Astrocyte of the hippocampus (primary cell): ENCODE results near the gene CEBPZ.
"Not testable (repeated sequence)": the region's sequence is repeated elsewhere in the genome, so short reads cannot be mapped to it uniquely, and the experiment has no call there.

Experiments
- DNase-seq: peaks from one replicate; pipeline ENCODE4 v3.0.0; 2011; ENCODE audit warnings: low read depth, low spot score

The CEBPZ gene

GRCh38 chr2:37224063-37224462 is 7.3 kb downstream of the CEBPZ start:
- no peak for DNase-seq

- DNase-seq, result no peak
Measured at GRCh38 chr2:37223131-37223530, 8.3 kb downstream of the CEBPZ start.

- DNase-seq, result no peak
Measured at GRCh38 chr2:37219046-37219445, 12.3 kb downstream of the CEBPZ start.

GRCh38 chr2:37215250-37215649 is 16.1 kb downstream of the CEBPZ start:
- no peak for DNase-seq

GRCh38 chr2:37211939-37212338 is 19.5 kb downstream of the CEBPZ start:
- DNase-seq, result no peak

GRCh38 chr2:37211212-37211611 is 20.2 kb downstream of the CEBPZ start:
- no peak for DNase-seq

GRCh38 chr2:37206760-37207159 is 24.6 kb downstream of the CEBPZ start:
- DNase-seq, result not testable (repeated sequence)

GRCh38 chr2:37205689-37206341 is 25.6 kb downstream of the CEBPZ start:
- DNase-seq, result no peak

GRCh38 chr2:37205071-37205661 is 26.2 kb downstream of the CEBPZ start:
- DNase-seq, result not testable (repeated sequence)

- DNase-seq, result no peak
Measured at GRCh38 chr2:37203708-37204107, 27.7 kb downstream of the CEBPZ start.

GRCh38 chr2:37201766-37202165 is 29.6 kb downstream of the CEBPZ start:
- DNase-seq, result peak; percentile 50

GRCh38 chr2:37201208-37201607 is 30.2 kb downstream of the CEBPZ start:
- no peak for DNase-seq

- no peak for DNase-seq
Measured at GRCh38 chr2:37198681-37199065, 32.7 kb downstream of the CEBPZ start.

- peak; percentile 91 for DNase-seq
Measured at GRCh38 chr2:37196320-37197195, 34.8 kb downstream of the CEBPZ start, which contains the start of gene CEBPZOS. Gene CEBPZOS, plus strand, starts transcription at chr2:37196496. Its CDS starts 3,209 bp downstream, at chr2:37199705.

- DNase-seq, result not testable (repeated sequence)
Measured at GRCh38 chr2:37195862-37196319, 35.5 kb downstream of the CEBPZ start.

- no peak for DNase-seq
Measured at GRCh38 chr2:37192551-37192950, 38.8 kb downstream of the CEBPZ start.

GRCh38 chr2:37191747-37192146 is 39.6 kb downstream of the CEBPZ start:
- no peak for DNase-seq

GRCh38 chr2:37191253-37191652 is 40.1 kb downstream of the CEBPZ start:
- no peak for DNase-seq

GRCh38 chr2:37190290-37190689 is 41.1 kb downstream of the CEBPZ start:
- no peak for DNase-seq

GRCh38 chr2:37189452-37190153 is 41.8 kb downstream of the CEBPZ start:
- DNase-seq, result peak; percentile 83

- DNase-seq, result no peak
Measured at GRCh38 chr2:37188570-37188969, 42.8 kb downstream of the CEBPZ start, which contains the start of gene SULT6B1. Gene SULT6B1, minus strand, starts transcription at chr2:37188670. Its CDS starts 30 bp downstream, at chr2:37188640.
